MM.1S (cell line): ENCODE data around the gene NAGPA.

Source experiments
- CTCF ChIP-seq: fragments of 300-600 bp; sonication (generic); IDR thresholded peaks from 2 replicates; pipeline ENCODE4 v1.5.1; 2016; ENCODE audit warnings: antibody characterized with exemption, low read length, mixed read lengths
- EZH2 ChIP-seq: fragments of 300-600 bp; sonication (generic); optimal IDR thresholded peaks from 2 replicates; pipeline ENCODE3; 2017; ENCODE audit warnings: low read depth, mild to moderate bottlenecking, antibody characterized with exemption, low read length, mixed read lengths

DNA sequence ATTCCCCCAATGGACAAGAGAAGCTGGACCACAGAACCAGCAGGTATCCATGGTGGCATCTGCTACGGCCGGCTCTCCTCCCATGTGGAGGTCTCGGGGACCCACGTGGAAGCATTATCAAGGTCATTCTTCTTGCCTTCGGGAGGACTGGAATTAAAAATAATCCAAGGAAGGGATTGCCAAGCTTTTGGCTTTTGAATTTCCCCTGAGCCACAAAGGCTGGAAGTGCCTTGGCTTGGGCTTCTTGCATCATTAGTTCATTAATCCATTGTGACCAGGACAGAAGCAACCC, 16.1 kb downstream of the NAGPA start:
- no peak for TF ChIP-seq EZH2
- no peak for TF ChIP-seq CTCF
